Measurements from ENCODE around the gene LSM10.
A peak's percentile ranks its signal among the peaks of the same experiment; 100 is the strongest.

Gene LSM10

DNA sequence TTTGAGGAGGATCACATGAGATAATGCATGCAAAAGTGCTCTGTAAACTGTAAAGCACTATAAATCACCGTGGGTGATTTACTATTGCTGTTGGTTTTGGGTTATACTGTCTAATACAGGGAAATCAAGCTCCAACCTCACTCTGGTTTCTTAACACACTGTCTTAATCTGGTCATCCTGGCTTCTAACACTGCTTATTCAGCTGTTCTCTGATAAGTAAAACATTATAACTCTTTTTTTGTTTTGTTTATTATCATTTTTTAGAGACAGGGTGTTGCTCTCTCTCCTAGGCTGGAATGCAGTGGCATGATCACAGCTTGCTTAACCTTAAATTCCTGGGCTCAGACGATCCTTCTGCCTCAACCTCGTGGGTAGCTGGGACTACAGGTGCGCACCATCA is 21.9 kb upstream of the LSM10 start:
- Mint-ChIP-seq H3K36me3 (no peaks in the 10 kb centered on the region), H3K4me3 (no peak overlapping the region)
- no peak for ATAC-seq

DNA sequence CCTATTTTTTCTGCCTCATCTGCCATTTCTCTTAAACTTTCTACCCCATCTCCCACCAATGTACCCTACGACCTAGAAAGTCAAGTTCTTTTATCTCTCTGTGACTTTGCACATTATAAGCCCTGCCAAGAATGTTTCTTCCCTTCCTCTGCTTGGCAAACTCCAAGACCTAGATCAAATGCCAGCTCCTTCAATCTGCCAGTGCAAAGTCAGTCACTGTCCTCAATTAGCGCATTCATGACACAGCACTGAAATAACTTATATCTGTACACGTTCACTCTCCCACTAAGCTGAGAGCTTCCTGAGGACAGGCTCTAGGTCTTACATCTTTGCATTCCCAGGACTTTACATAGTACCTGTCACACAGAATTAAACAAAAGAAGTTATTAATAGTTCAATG is 21.4 kb upstream of the LSM10 start:
- ATAC-seq = no peak
- no peak overlapping the region for H3K27ac Mint-ChIP-seq

More for the DNA sequence above, 21.9 kb upstream of the LSM10 start:
- no peak for DNase-seq (ENCODE audit: low spot score in 2 of 2)
- Mint-ChIP-seq H3K27ac (no peak overlapping the region), H3K4me1 (peaks cover 14% of the 10 kb centered on the region), H3K9me3 (no peaks in the 10 kb centered on the region)

DNA sequence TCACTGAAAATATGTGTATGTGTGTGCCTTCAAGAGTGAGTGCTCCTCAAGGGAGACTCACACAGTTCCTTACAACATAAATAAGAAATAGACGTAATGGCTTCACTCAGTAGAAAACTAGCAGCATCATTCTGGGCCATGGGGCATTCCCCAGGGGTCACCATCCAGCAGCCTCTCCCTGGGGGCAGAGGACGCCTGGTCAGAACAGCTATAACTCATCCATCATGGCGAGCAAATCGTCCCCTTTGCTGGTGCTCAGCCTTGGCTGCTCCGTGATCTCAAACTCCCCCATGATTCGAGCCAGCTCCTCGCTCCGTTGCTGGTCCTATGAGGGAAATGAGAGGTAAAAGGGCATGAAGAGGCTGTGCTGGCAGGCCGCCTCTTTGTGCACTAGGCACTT is 20.2 kb upstream of the LSM10 start:
- ATAC-seq = no peak
- Mint-ChIP-seq H3K4me3 (no peak overlapping the region), H3K9me3 (no peaks in the 10 kb centered on the region), H3K4me1 (peaks cover 14% of the 10 kb centered on the region), H3K27ac (peak overlapping the region; percentile 7), H3K36me3 (no peaks in the 10 kb centered on the region)
- no peak for DNase-seq (ENCODE audit: low spot score in 2 of 2)

More for the DNA sequence above, 21.4 kb upstream of the LSM10 start:
- H3K36me3 Mint-ChIP-seq = no peaks in the 10 kb centered on the region
- no peak for DNase-seq (ENCODE audit: low spot score in 2 of 2)
- H3K4me3 Mint-ChIP-seq = no peak overlapping the region
- H3K9me3 Mint-ChIP-seq = no peaks in the 10 kb centered on the region
- H3K4me1 Mint-ChIP-seq = peaks cover 14% of the 10 kb centered on the region

DNA sequence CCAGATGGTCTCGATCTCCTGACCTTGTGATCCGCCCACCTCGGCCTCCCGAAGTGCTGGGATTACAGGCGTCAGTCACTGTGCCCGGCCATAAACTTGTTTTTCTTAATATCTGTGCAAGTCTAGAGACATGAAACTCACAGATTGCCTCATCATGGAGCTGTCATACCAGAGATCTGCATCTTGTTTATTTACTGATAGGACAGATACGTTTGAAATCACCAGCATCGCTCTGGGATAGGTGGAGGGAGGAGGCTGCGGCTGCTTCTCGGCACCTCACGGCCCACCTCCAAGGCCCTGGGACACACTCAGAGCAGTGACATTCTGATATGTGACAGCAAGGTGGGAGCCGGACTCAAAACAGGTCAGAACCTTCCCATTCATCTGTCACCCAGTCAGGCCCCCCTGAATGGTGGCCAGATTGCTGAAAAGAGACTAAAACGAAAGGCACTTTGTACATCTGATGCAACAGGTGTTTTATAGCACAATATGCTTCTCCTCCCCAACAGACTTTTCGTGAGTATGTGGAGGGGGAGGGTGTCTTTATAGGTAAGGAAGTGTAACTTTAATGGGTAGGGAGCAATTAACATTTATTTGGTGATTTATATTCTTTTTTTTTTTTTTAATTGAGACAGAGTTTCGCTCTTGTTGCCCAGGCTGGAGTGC is 18.1 kb upstream of the LSM10 start:
- Mint-ChIP-seq H3K27ac (no peak overlapping the region), H3K36me3 (no peaks in the 10 kb centered on the region), H3K4me1 (peaks cover 20% of the 10 kb centered on the region), H3K4me3 (no peak overlapping the region), H3K9me3 (no peaks in the 10 kb centered on the region)
- no peak for DNase-seq (ENCODE audit: low spot score in 2 of 2)
- no peak for ATAC-seq

DNA sequence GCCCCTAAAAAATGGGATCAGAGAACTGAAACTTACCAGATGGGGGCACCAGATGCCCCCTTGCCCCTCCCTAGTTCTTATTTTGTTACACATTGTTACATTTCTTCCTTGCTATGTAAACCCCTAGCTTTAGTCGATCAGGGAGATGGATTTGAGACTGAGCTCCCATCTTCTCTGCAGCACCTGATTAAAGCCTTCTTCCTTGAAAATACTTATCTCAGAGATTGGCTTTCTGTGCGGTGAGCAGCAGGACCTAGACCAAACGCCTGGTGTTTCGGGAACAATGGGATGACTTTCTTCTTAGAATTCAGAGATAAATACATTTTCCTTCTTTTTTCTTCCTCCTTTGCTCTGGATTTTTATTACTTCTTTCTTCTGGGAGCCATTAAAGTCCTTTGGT is 16.7 kb upstream of the LSM10 start:
- Mint-ChIP-seq H3K27ac (no peak overlapping the region), H3K4me1 (peaks cover 14% of the 10 kb centered on the region), H3K36me3 (peaks cover 5% of the 10 kb centered on the region), H3K4me3 (no peak overlapping the region), H3K9me3 (no peaks in the 10 kb centered on the region)
- no peak for DNase-seq (ENCODE audit: low spot score in 2 of 2)
- ATAC-seq = no peak

DNA sequence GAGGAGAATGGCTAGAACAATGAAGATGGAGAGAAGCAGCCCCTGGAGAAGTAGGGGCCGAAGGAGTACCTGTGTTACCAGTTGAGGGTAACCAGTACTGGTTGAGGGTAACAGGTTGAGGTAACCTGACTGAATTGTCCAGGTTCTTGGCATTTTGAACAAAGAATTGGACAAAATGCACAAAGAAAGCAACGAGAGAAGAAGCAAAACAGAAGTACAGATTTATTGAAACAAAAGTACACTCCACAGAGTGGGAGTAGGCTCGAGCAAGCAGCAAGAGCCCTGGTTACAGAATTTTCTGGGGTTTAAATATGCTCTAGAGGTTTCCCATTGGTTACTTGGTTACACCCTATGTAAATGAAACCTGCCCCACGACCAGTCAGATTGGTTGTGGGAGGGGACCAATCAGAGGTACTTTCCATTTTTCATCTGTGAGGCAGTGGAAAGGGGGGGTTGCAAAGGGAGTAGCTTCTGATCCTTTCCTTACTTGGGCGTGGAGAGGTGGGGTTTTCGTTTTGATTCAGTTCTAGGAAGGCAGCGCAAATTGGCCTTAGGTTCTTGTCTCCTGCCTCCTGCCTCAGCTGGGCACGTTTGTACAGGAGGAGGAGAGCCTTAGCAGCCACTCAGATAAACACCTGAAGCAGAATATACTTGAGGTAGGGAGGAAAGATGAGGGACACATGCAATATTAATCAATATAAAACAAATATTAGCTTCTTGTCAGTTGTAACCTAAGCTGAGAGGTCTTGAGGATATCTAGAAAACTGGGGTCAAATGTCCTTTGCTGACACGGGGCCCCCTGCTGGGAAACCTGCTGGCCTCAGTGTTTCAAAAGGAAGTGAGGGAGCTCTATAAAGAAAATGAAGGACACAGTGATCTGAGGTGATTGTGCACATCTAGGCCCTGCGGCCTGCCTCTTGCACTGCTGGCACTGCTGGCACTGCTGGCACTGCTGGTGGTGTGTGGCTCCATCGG is 14.3 kb upstream of the LSM10 start:
- no peaks in the 10 kb centered on the region for H3K9me3 Mint-ChIP-seq
- peak in 1 of 2 donors; percentile 74 for DNase-seq (ENCODE audit: low spot score in 2 of 2)
- peaks cover 14% of the 10 kb centered on the region for H3K4me1 Mint-ChIP-seq
- H3K4me3 Mint-ChIP-seq = peak overlapping the region; percentile 47
- peaks cover 12% of the 10 kb centered on the region for H3K36me3 Mint-ChIP-seq
- ATAC-seq = peak; percentile 98
- peak overlapping the region; percentile 21 for H3K27ac Mint-ChIP-seq

DNA sequence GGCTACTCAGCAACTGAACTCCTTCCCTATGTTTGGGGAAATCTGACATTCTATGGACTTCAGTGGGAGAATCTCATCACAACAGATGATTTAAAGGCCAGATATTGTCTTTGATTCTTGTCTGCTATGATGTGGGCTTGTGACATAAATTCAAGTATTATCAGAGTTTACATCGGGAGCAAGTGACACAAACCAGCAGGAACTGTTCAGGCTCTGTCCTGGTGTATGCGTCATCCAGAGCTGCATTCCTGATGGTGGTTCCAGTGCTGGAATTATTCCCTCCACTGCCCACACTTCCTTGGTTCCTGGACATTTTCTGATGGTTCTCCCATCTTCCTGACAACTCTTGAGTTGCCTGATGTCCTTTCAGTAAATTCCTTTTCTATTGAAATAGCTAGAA is 10.8 kb upstream of the LSM10 start:
- Mint-ChIP-seq H3K9me3 (no peaks in the 10 kb centered on the region), H3K27ac (no peak overlapping the region), H3K4me3 (no peak overlapping the region), H3K4me1 (peaks cover 14% of the 10 kb centered on the region), H3K36me3 (peaks cover 20% of the 10 kb centered on the region)
- no peak for DNase-seq (ENCODE audit: low spot score in 2 of 2)
- no peak for ATAC-seq

DNA sequence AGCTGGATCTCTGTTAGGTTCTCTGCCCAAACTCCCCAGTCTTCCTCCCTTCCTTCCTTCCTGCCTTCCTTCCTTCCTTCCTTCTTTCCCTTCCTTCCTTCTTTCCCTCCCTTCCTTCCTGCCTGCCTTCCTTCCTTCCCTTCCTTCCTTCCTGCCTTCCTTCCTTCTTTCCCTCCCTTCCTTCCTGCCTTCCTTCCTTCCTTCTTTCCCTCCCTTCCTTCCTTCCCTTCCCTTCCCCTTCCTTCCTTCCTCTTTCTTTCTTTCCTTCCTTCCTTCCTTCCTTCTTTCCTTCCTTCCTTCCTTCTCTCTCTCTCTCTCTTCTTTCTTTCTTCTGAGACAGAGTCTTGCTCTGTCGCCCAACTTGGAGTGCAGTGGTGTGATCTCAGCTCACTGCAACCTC is 8.7 kb upstream of the LSM10 start:
- peaks cover 7% of the 10 kb centered on the region for H3K4me1 Mint-ChIP-seq
- ATAC-seq (no peak), DNase-seq (ENCODE audit: low spot score in 2 of 2) (no peak)
- peak overlapping the region; percentile 3 for H3K27ac Mint-ChIP-seq
- H3K36me3 Mint-ChIP-seq = peaks cover 20% of the 10 kb centered on the region
- no peaks in the 10 kb centered on the region for H3K9me3 Mint-ChIP-seq
- H3K4me3 Mint-ChIP-seq = no peak overlapping the region

DNA sequence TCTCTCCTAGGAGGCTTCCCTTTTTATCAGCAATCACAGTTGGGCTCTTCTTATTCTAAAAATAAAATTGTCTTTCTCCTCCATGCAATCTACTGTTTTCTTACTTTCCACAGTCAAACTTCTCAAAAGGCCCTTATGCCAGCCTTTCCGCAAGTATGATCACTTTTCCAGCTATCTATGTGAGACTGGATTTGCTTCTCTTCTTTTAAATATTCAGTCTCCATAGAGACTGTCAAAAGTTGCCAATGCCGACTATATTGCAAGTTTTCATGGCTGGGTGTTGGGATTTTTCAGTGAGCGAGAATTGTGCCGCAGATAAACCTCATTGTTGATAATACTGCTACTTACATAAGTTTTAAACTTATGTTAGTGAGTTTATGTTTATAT is 4.8 kb upstream of the LSM10 start:
- DNase-seq (ENCODE audit: low spot score in 2 of 2) (no peak), ATAC-seq (no peak)
- peak overlapping the region; percentile 81 for H3K4me3 Mint-ChIP-seq
- no peaks in the 10 kb centered on the region for H3K9me3 Mint-ChIP-seq
- peaks cover 23% of the 10 kb centered on the region for H3K4me1 Mint-ChIP-seq
- peaks cover 19% of the 10 kb centered on the region for H3K36me3 Mint-ChIP-seq
- H3K27ac Mint-ChIP-seq = peak overlapping the region; percentile 96

DNA sequence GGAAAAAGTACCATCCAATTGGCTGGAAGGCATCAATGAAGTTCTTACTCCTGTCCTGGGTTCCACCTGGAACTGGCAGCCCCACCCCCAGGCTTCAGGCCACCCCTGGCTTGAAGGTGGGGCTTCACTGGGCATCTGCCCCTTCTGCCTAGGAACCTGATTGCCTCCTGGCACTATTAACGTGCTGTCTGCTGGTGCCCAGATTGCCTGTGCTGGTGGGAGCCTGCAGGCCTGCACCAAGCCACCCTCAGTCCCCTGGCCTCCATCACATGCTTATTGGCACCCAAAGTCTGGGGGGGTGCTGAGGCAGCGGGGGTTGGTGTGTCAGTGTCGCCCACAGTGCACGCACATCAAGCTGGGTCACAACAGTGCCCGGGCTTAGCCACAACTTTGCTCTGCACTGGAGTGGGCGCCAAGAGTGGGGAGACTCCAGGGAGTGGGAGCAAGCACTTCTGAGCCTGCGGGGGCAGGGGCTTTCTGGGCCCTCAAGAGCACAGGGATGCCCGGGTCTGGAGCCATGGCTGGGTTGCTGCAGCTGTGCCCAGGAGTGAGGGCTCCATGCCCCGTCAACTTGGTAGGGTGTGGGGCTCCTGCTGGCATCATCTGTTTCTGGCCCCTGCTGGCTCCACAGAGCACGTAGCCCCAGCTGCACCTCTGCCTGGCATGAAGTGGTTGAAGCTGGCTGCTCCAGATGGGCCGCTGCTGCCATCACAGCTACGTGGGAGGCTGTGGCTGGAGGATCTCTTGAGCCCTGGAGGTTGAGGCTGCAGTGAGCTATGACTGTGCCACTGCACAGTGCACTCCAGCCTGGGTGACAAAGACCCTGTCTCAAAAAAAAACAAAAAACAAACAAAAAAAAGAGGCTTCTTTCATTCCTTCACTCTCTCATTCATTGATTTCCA is 4.1 kb upstream of the LSM10 start:
- DNase-seq (ENCODE audit: low spot score in 2 of 2) = no peak
- Mint-ChIP-seq H3K4me1 (peaks cover 29% of the 10 kb centered on the region), H3K4me3 (peak overlapping the region; percentile 81), H3K9me3 (no peaks in the 10 kb centered on the region), H3K27ac (peak overlapping the region; percentile 96), H3K36me3 (peaks cover 18% of the 10 kb centered on the region)
- ATAC-seq = no peak

DNA sequence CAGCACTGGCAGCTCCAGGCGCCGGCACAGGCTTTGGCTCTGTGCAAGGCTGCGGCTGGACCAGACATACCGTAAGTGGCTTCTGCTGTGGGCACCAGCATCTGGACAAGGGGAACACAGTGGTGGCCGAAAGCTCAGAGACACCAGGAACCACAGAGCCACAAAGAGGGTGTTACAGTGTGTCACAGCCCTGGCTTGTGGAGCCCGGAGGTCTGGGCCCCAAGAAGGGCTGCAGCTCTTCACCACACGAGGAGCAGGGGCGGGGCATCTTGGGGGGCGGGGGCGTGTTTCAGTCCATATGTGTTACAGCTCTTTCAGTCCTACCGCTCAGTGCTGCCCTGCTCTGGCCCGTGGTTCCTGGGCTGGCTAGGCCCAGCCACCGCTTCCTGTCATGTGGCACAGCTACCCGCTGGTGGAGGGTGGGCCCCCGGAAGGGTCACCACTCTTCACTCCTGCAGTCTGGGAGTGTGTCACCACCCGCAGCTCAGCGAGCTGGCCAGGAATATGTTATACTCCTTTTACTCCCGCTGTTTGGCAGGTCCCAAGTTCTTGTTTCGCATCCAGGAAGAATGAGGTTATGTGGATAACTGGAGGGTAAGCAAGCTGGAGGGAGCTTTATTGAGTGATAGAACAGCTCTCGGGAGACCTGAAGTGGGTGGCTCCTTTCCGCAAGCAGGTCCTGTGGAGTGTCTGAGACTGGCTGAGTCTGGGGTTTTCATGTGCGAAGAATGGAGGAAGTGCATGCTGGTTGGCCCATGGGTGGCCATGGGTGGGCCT is 3.3 kb upstream of the LSM10 start:
- H3K9me3 Mint-ChIP-seq = no peaks in the 10 kb centered on the region

DNA sequence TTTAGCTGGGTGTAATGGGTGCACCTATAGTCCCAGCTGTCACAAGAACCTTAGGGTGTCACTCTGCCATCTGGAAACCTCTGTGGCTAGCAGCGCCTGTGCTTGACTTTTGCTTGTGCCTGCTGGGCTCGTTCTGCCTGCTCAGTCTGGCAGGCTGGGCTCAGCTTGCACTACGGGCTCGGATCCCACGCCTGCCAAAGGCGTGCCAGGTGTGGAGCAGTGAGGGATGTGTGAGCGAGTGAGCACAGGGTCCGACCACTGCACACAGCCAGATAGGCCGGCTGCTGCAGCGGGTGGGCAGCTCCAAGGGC is 2.8 kb upstream of the LSM10 start:
- Mint-ChIP-seq H3K9me3 (no peaks in the 10 kb centered on the region), H3K27ac (peak overlapping the region; percentile 96), H3K4me1 (peaks cover 38% of the 10 kb centered on the region), H3K4me3 (peak overlapping the region; percentile 81), H3K36me3 (peaks cover 15% of the 10 kb centered on the region)
- DNase-seq (ENCODE audit: low spot score in 2 of 2) = no peak
- no peak for ATAC-seq

More for the DNA sequence above, 3.3 kb upstream of the LSM10 start:
- Mint-ChIP-seq H3K4me3 (peak overlapping the region; percentile 81), H3K4me1 (peaks cover 37% of the 10 kb centered on the region), H3K36me3 (peaks cover 11% of the 10 kb centered on the region), H3K27ac (peak overlapping the region; percentile 96)
- peak; percentile 49 to 79 for DNase-seq (ENCODE audit: low spot score in 2 of 2)
- peak; percentile 81 for ATAC-seq

DNA sequence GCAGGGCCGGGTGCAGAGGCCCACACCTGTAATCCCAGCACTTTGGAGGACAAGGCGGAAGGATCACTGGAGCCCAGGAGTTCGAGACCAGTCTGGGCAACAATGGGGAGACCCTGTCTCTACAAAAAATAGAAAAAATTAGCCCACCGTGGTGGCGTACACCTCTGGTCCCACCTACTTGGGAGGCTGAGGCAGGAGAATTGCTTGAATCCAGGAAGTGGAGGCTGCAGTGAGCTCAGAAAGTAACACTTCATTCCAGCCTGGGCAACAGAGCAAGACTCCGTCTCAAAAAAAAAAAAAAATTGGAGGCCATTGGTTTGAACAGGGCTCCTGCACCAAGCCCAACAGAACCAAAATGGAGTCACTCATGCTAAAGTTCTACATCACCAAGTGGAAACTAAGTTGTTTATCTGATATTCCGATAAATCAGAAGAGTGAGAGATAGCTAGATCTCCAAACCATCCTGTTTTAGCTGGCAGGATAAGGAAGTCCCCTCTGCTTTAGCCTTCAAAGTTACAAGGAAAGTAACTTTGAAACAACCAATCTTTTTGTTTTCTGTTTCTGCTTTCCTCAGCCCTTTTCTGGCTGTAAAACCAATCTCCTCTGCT is 766 bp upstream of the LSM10 start:
- DNase-seq (ENCODE audit: low spot score in 2 of 2) (no peak), ATAC-seq (no peak)
- H3K9me3 Mint-ChIP-seq = no peaks in the 10 kb centered on the region
- H3K4me3 Mint-ChIP-seq = peak overlapping the region; percentile 98
- H3K4me1 Mint-ChIP-seq = peaks cover 41% of the 10 kb centered on the region
- peaks cover 34% of the 10 kb centered on the region for H3K36me3 Mint-ChIP-seq
- H3K27ac Mint-ChIP-seq = peak overlapping the region; percentile 98

DNA sequence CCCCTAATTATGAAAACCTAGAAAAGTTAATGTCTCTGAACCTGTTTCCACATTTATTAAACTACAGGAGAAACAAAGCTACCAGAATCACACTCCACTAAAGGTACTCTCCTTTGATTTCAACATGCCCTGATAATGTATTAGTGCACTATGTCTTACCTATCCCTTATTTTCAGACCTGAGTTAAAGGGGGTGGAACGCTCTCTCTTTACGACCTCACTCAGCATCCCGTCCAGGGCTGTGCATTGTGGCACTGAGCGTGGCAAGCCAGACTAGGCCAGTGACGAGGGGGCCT is 678 bp downstream of the LSM10 start:
- H3K4me1 Mint-ChIP-seq = peaks cover 41% of the 10 kb centered on the region
- peak overlapping the region; percentile 98 for H3K4me3 Mint-ChIP-seq
- peak overlapping the region; percentile 98 for H3K27ac Mint-ChIP-seq
- H3K36me3 Mint-ChIP-seq = peaks cover 47% of the 10 kb centered on the region
- ATAC-seq (peak; percentile 58), DNase-seq (ENCODE audit: low spot score in 2 of 2) (no peak)
- no peaks in the 10 kb centered on the region for H3K9me3 Mint-ChIP-seq
